A549 (cell line): ENCODE results near the gene RAI14. TPM values are rescaled to one million over a fixed set of nuclear protein-coding genes. Genes with fewer than 3 reads are reported as not detected.

Experiments
- ATAC-seq, 2 experiments: fragments of 200-7000 bp in 1 of 2; fragments of >200 bp in 1 of 2; cut with Nextera tagmentation in 1 of 2; cut with Tn5 transposase in 1 of 2; 3 replicates each; pipeline versions ENCODE4 v1.8.0 to v1.9.1; 2018 to 2020; ENCODE audit warnings: mild to moderate bottlenecking in 1 of 2, moderate library complexity in 1 of 2
- CTCF ChIA-PET: fragments of 300-600 bp; sonication (Branson Sonifier 250); formaldehyde crosslinking; extraction: SDS; loops from one replicate; lab custom pipeline; 2021; ENCODE audit warnings: antibody characterized with exemption, inconsistent platforms; lab: Yijun Ruan, JAX
- POLR2A ChIA-PET: fragments of 350-600 bp; formaldehyde crosslinking; extraction: SDS; loops from one replicate; lab custom pipeline; 2021; ENCODE audit warnings: antibody characterized with exemption, inconsistent platforms; lab: Yijun Ruan, JAX
- DNase-seq, 2 experiments: peaks; one replicate each; pipeline versions ENCODE4 v3.0.0 to v3.0.0-alpha.2; 2011 to 2016; ENCODE audit warnings: low read depth in 1 of 2, low spot score in 1 of 2
- FAIRE-seq: peaks from 2 replicates; lab custom pipeline; 2011; peaks lifted over from hg19 to GRCh38; lab: Jason Lieb, UNC
- H3K27ac ChIP-seq, 2 experiments: fragments of >200 bp; sonication (Bioruptor Twin); formaldehyde crosslinking; 3 replicates each; pipeline ENCODE4 v1.5.1; 2016 to 2017
- H3K4me1 ChIP-seq: fragments of >200 bp; sonication (Bioruptor Twin); formaldehyde crosslinking; 3 replicates; pipeline ENCODE4 v1.6.1; 2016
- H3K4me2 ChIP-seq: fragments of >200 bp; sonication (Bioruptor Twin); formaldehyde crosslinking; 3 replicates; pipeline ENCODE4 v1.6.1; 2016
- H3K4me3 ChIP-seq: fragments of >200 bp; sonication (Bioruptor Twin); formaldehyde crosslinking; 3 replicates; pipeline ENCODE4 v1.5.1; 2016
- H3K9me3 ChIP-seq: fragments of >200 bp; sonication (Bioruptor Twin); formaldehyde crosslinking; 3 replicates; pipeline ENCODE4 v1.6.1; 2016
- BHLHE40 ChIP-seq: IDR thresholded peaks from 2 replicates; pipeline ENCODE4 v1.6.1; 2012; ENCODE audit warnings: low read depth, low read length, inconsistent platforms
- CHD4 ChIP-seq: fragments of 200-600 bp; sonication (generic); IDR thresholded peaks from 2 replicates; pipeline ENCODE4 v1.6.1; 2016; ENCODE audit warnings: antibody characterized with exemption, mild to moderate bottlenecking, borderline replicate concordance
- EHF ChIP-seq: fragments of 250-450 bp; sonication (Bioruptor Pico); IDR thresholded peaks from 2 replicates; pipeline ENCODE4 v1.5.0; 2020; ENCODE audit warnings: mild to moderate bottlenecking
- EP300 ChIP-seq, 2 experiments: fragments of >200 bp; sonication (Bioruptor Twin); formaldehyde crosslinking; IDR thresholded peaks; 2 replicates in 1 of 2; 3 replicates in 1 of 2; pipeline ENCODE4 v1.6.1; 2016 to 2017
- GATA3 ChIP-seq: IDR thresholded peaks from 2 replicates; pipeline ENCODE4 v1.6.1; 2012; ENCODE audit warnings: borderline replicate concordance
- HEYL ChIP-seq: fragments of 250-450 bp; sonication (Bioruptor Pico); IDR thresholded peaks from 2 replicates; pipeline ENCODE4 v1.8.0; 2021; ENCODE audit warnings: mild to moderate bottlenecking, moderate library complexity
- HOXA7 ChIP-seq: fragments of 250-450 bp; sonication (Bioruptor Pico); IDR thresholded peaks from 2 replicates; pipeline ENCODE4 v1.5.0; 2020; ENCODE audit warnings: mild to moderate bottlenecking, moderate library complexity
- KDM5A ChIP-seq: fragments of 200-600 bp; sonication (generic); IDR thresholded peaks from 2 replicates; pipeline ENCODE4 v1.6.1; 2016; ENCODE audit warnings: antibody characterized with exemption, mild to moderate bottlenecking
- MAFK ChIP-seq: fragments of 450-650 bp; IDR thresholded peaks from 2 replicates; pipeline ENCODE4 v1.6.1; 2014; ENCODE audit not compliant: partially characterized antibody
- NPAS2 ChIP-seq: fragments of 250-450 bp; sonication (Bioruptor Pico); IDR thresholded peaks from 2 replicates; pipeline ENCODE4 v1.8.0; 2022; ENCODE audit warnings: mild to moderate bottlenecking, moderate library complexity, borderline replicate concordance
- RAD21 ChIP-seq, 2 experiments: fragments of >200 bp in 1 of 2; sonication (Bioruptor Twin) in 1 of 2; formaldehyde crosslinking in 1 of 2; IDR thresholded peaks in 1 of 2; conservative IDR thresholded peaks in 1 of 2; 2 replicates in 1 of 2; 3 replicates in 1 of 2; pipeline ENCODE4 v1.6.1; 2012 to 2018; ENCODE audit warnings: inconsistent platforms in 1 of 2
- RFX5 ChIP-seq: fragments of 450-650 bp; IDR thresholded peaks from 2 replicates; pipeline ENCODE4 v1.7.1; 2014; ENCODE audit warnings: antibody characterized with exemption, mild to moderate bottlenecking, moderate library complexity
- RNF2 ChIP-seq: fragments of 200-600 bp; sonication (generic); IDR thresholded peaks from 2 replicates; pipeline ENCODE4 v1.6.1; 2016; ENCODE audit warnings: low read depth, mild to moderate bottlenecking, antibody characterized with exemption, moderate library complexity, borderline replicate concordance
- SMC3 ChIP-seq: fragments of >200 bp; sonication (Bioruptor Twin); formaldehyde crosslinking; IDR thresholded peaks from 3 replicates; pipeline ENCODE4 v1.6.1; 2018; ENCODE audit warnings: inconsistent platforms
- ZC3H11A ChIP-seq: fragments of 450-650 bp; IDR thresholded peaks from 2 replicates; pipeline ENCODE4 v1.6.1; 2014; ENCODE audit warnings: antibody characterized with exemption, mild to moderate bottlenecking
- ZNF302 ChIP-seq: fragments of 250-450 bp; sonication (Bioruptor Pico); IDR thresholded peaks from 2 replicates; pipeline ENCODE4 v1.9.0; 2021; ENCODE audit warnings: inconsistent platforms, mild to moderate bottlenecking, moderate library complexity
- polyA plus RNA-seq, 4 experiments: library from polyadenylated mRNA; depleted of rRNA in 3 of 4; stranded (reverse); fragments of >200 nt; fragmentation: RNase III in 1 of 4; extraction: RNeasy Plus Mini Kit Qiagen cat#74134 plus additional on column Dnase treatment in 1 of 4; gene quantifications; 2 replicates in 3 of 4; 3 replicates in 1 of 4; pipeline ENCODE4 v1.2.3, GENCODE V29; 2011 to 2017
- TF ChIP-seq, protein P1 (sequence below): fragments of >200 bp; sonication (Bioruptor Twin); formaldehyde crosslinking; IDR thresholded peaks from 3 replicates; pipeline ENCODE4 v1.6.1; 2016
- TF ChIP-seq, protein P2 (sequence below): fragments of 150-350 bp; IDR thresholded peaks from 2 replicates; pipeline ENCODE4 v1.6.1; 2014; ENCODE audit warnings: low read depth, mild to moderate bottlenecking, low read length
- TF ChIP-seq, protein P3 (sequence below): fragments of 450-650 bp; IDR thresholded peaks from 2 replicates; pipeline ENCODE4 v1.6.1; 2014; ENCODE audit warnings: antibody characterized with exemption
- TF ChIP-seq, protein P4 (sequence below): fragments of 250-450 bp; sonication (Bioruptor Pico); IDR thresholded peaks from 2 replicates; pipeline ENCODE4 v1.5.0; 2021; ENCODE audit warnings: mild to moderate bottlenecking, moderate library complexity, borderline replicate concordance

The RAI14 gene
- polyA plus RNA-seq, 2 of the 4 experiments (the other 2 are of a cell fraction): 71.9 to 97.7 TPM

DNA sequence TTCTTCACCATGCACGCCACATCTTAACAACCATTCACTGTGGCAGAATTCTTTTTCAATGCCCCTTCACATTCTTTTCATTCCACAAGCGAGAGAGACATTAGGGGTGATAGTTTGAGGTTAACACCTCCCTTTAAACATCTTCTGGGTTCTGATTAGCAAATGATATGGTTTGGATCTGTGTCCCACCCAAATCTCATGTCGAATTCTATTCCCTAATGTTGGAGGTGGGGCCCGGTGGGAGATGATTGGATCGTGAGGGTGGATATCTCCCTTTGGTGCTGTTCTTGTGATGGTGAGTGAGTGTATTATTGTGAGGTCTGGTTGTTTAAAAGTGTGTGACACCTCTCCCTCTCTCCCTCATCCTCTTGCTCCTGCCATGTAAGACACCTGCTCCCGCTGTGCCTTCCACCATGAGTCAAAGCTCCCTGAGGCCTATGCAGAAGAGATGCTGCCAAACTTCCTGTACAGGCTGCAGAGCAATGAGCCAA is 46.1 kb upstream of the RAI14 start (continued):
- TF ChIP-seq ZNF302 (no peak), SMC3 (no peak), RAD21 (conservative IDR thresholded peaks at IDR 0.05 in 1 of 2, IDR thresholded peaks at IDR 0.05 in 1 of 2) (no peak), ZC3H11A (no peak), HOXA7 (CRISPR knock-in tag) (no peak), KDM5A (no peak), BHLHE40 (no peak)
- TF ChIP-seq, protein P1, sequence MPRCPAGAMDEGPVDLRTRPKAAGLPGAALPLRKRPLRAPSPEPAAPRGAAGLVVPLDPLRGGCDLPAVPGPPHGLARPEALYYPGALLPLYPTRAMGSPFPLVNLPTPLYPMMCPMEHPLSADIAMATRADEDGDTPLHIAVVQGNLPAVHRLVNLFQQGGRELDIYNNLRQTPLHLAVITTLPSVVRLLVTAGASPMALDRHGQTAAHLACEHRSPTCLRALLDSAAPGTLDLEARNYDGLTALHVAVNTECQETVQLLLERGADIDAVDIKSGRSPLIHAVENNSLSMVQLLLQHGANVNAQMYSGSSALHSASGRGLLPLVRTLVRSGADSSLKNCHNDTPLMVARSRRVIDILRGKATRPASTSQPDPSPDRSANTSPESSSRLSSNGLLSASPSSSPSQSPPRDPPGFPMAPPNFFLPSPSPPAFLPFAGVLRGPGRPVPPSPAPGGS: no peak
- TF ChIP-seq, protein P2, sequence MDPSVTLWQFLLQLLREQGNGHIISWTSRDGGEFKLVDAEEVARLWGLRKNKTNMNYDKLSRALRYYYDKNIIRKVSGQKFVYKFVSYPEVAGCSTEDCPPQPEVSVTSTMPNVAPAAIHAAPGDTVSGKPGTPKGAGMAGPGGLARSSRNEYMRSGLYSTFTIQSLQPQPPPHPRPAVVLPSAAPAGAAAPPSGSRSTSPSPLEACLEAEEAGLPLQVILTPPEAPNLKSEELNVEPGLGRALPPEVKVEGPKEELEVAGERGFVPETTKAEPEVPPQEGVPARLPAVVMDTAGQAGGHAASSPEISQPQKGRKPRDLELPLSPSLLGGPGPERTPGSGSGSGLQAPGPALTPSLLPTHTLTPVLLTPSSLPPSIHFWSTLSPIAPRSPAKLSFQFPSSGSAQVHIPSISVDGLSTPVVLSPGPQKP: no peak
- TF ChIP-seq, all 56 proteins: peak for 0

DNA sequence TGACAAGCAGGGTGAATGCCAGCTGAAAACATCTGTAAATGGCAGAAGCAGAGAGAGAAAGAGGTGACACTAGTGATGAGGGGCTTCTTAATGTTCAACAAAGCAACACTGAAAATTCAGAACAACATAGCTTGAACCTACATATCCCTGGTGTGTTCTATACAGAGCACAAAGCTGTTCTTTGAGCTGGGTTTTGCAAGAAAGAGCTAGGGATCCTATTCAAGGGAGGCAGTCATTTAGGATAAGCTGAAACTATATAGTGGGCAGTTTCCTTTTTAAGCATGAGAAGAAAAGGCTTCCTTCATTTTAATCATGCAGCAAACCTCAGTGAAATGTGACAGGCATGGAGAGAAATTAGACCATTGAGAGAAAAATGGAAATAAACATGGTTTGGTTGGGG is 45.6 kb upstream of the RAI14 start:
- CTCF ChIA-PET: interaction anchor here (0.6 to 3.0 kb wide), 5 partner anchors 15 to 253 kb away, joined by 3 to 13 read pairs (median 3); no protein-coding TSS in a partner anchor
- TF ChIP-seq MAFK (no peak), RFX5 (no peak), CHD4 (no peak), GATA3 (no peak), BHLHE40 (no peak), EHF (no peak), EP300 (IDR thresholded peaks at IDR 0.05) (no peak), RNF2 (no peak), HEYL (no peak), NPAS2 (CRISPR knock-in tag) (no peak)
- TF ChIP-seq, protein P3, sequence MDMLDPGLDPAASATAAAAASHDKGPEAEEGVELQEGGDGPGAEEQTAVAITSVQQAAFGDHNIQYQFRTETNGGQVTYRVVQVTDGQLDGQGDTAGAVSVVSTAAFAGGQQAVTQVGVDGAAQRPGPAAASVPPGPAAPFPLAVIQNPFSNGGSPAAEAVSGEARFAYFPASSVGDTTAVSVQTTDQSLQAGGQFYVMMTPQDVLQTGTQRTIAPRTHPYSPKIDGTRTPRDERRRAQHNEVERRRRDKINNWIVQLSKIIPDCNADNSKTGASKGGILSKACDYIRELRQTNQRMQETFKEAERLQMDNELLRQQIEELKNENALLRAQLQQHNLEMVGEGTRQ: no peak
- TF ChIP-seq, protein P4, sequence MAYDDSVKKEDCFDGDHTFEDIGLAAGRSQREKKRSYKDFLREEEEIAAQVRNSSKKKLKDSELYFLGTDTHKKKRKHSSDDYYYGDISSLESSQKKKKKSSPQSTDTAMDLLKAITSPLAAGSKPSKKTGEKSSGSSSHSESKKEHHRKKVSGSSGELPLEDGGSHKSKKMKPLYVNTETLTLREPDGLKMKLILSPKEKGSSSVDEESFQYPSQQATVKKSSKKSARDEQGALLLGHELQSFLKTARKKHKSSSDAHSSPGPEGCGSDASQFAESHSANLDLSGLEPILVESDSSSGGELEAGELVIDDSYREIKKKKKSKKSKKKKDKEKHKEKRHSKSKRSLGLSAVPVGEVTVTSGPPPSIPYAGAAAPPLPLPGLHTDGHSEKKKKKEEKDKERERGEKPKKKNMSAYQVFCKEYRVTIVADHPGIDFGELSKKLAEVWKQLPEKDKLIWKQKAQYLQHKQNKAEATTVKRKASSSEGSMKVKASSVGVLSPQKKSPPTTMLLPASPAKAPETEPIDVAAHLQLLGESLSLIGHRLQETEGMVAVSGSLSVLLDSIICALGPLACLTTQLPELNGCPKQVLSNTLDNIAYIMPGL (CRISPR knock-in tag): no peak
- FAIRE-seq (no peak), ATAC-seq (no peak), DNase-seq (no peak)
- POLR2A ChIA-PET: interaction anchor here (0.7 to 2.8 kb wide), 2 partner anchors 25 to 46 kb away, joined by 3 to 9 read pairs; partner anchors contain the start of gene RAI14
- Histone ChIP-seq H3K4me2 (peak overlapping the region; percentile 66; the same call in 1 of the 3 replicates), H3K27ac (peak overlapping the region; percentile 76 to 90), H3K4me3 (no peak overlapping the region), H3K4me1 (peaks cover 41% of the 10 kb centered on the region), H3K9me3 (no peaks in the 10 kb centered on the region)
